B cell (primary cell): ENCODE measurements around the gene PHYHIPL.

Experiments used
- CTCF ChIP-seq: fragments of 200-600 bp; IDR thresholded peaks from one replicate; pipeline ENCODE4 v1.8.0; 2022; ENCODE audit warnings: antibody characterized with exemption, mild to moderate bottlenecking
- EZH2 ChIP-seq: IDR thresholded peaks from 2 replicates; pipeline ENCODE4 v1.6.1; 2012; ENCODE audit warnings: borderline replicate concordance, low read depth, mild to moderate bottlenecking, moderate library complexity, low read length; ENCODE audit not compliant: insufficient read depth, poor library complexity, severe bottlenecking

GRCh38 chr10:59172567-59172966 is 3.9 kb upstream of the PHYHIPL start:
- TF ChIP-seq CTCF (no peak), EZH2 (no peak)
